H4 (cell line): ENCODE results near the gene EGFR. TPM values are rescaled to one million over a fixed set of nuclear protein-coding genes. Genes with fewer than 3 reads are reported as not detected.

Experiments used
- DNase-seq: peaks from one replicate; pipeline ENCODE4 v3.0.0-alpha.2; 2015; ENCODE audit warnings: low spot score
- total RNA-seq: library from RNA; depleted of rRNA; stranded (reverse); fragments of >200 nt; shearing (Covaris generic); gene quantifications from 2 replicates; pipeline ENCODE4 v1.2.3, GENCODE V29; 2014

Gene EGFR
- total RNA-seq, 1 experiment from 2014 or later = 16.5 TPM

GRCh38 chr7:55124989-55125875 is 106.4 kb downstream of the EGFR start:
- no peak for DNase-seq

GRCh38 chr7:55127135-55127551 is 108.3 kb downstream of the EGFR start:
- no peak for DNase-seq

- DNase-seq = peak; percentile 81
These were observed 108.8 kb downstream of the EGFR start for GRCh38 chr7:55127622-55128081.

DNA sequence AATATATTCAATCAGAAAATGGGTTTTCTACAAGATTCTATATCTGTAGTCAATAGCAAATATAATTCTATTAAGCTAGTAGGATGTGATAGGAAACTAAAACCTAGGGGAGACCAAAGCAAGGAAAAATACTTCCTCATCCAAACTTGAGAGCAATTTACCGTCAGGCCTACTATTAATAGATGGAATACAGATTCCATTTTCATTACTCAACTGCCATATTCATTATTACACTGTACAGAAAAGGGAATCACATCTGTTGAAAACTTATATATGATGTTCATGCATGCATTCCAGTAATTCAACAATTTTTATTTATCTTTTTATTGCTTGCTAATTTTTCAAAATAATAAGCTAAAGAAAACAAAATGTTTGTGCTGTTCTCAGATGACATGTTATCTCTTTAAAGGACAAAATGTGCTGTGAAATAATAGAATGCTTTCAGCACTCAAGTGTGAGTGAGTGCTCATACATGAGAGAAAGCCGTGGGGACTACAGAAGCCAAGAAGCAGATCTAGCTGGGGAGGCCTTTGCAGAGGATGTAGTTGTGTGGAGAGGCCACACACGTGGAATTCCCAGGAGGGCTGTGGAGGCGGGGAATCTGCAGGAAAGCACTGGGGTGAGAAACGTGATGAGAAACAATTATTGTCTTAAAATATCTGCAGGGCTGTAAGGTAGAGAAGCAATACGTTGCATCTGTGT is 110.0 kb downstream of the EGFR start:
- peak; percentile 71 for DNase-seq

- peak; percentile 77 for DNase-seq
These were observed 111.0 kb downstream of the EGFR start for GRCh38 chr7:55129541-55130394.

GRCh38 chr7:55130395-55131141 is 111.8 kb downstream of the EGFR start:
- no peak for DNase-seq

GRCh38 chr7:55131142-55131929 is 112.5 kb downstream of the EGFR start:
- DNase-seq = no peak

DNA sequence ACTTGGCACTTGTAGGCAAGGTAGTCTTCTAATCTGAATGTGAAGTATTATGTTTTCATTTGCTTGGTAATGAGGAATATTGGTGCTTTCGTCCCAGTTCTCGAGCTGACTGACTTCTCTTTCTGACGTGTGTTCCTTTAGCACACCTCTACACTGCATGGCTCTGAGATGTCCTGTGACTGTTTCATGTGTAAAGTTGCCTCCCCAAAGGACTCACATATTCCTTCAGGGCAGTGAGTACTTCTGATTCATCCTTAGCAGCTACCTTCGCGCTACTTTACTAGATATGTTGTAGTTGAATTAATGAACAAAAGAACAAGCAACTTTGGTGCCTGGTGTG is 113.7 kb downstream of the EGFR start:
- DNase-seq = no peak

- peak; percentile 99 for DNase-seq
These were observed 114.2 kb downstream of the EGFR start for GRCh38 chr7:55132890-55133551.

GRCh38 chr7:55133630-55134358 is 115.0 kb downstream of the EGFR start:
- DNase-seq = peak; percentile 99

DNA sequence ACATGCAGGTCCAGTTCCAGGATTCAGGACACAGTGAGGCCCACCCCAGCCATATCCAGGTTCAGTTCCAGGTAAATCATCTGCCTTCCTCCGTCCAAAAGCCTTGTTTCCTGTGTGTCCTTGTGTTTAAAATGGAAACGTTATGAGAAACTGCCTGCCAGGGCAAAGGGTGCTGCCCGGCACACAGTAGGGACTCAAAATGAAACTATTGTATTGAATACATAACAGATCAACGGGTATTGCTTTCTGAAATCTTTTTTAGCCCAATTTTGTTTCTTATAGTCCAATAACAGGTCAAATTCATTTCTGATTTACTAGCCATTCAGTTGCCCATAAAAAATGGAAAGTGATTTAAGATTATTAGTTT is 115.5 kb downstream of the EGFR start:
- DNase-seq = no peak

GRCh38 chr7:55134786-55135185 is 116.0 kb downstream of the EGFR start:
- DNase-seq = no peak

DNA sequence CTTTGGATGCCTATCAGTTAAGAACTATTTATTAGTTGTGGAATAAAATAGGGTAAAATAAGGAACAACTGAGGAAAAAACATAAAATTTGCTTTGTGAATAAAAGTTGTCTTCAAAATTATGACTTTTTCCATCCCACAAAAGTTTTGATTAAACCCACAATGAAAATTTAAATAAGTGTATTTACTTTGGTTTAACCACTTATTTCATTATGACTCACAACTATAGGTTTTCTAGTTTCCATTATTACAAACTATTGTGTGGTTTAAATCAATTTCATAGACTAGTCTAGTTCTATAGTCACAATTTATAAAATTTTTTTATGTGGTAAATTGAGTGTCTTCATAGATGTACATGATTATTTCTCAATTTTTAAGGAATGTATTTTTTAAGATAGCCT is 116.6 kb downstream of the EGFR start:
- no peak for DNase-seq

DNA sequence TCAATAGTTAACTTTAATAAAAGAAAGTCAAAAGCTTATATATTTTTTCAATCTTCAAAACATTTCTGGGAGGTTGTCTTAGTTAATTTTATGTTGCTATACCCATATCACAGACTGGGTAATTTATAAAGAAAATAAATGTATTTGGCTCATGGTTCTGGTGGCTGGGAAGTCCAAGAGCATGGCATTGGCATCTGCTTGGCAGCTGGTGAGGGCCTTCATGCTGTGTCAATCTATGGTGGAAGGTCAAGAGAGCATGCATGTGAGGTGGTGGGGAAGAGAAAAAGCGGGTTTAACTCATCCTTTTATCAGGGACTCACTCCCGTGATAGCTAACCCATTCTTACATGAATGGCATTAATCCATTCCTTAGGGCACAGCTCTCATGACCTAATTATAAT is 119.8 kb downstream of the EGFR start:
- no peak for DNase-seq

DNA sequence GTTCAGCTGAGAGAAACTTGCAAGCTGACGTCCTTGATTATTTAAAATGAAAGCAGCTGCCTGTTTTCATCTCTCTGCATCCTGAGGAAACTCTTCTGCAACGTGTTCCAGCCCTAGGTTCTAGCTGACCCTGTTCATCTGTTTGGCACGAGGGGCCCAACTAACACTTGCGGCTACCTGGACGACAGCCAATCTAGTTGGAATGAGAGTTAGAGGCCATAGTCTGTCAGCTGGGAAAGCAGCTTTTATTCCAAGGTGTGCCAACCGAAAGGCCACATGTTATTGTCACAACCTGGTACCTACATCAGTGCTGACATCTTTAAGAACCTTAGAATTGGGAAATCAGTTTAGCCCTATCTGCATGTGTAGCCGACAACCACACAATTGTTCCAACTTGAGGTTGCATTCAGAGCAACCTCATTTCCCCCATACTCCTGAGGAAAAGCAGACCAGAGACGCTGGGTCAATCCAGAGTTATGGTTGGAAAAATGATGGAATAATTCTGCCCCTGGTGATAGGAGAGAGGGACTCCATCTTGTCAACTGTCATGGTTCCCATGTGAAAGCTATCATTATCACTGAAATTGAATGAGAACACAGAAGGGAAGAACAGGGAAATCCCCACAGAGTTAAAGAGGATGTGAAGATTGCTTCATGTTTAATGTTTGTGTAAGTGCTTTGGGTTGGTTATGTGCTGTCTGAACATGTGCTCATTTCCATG is 121.6 kb downstream of the EGFR start:
- DNase-seq = no peak

GRCh38 chr7:55140941-55141278 is 122.1 kb downstream of the EGFR start:
- DNase-seq = no peak

GRCh38 chr7:55142919-55143600 is 124.2 kb downstream of the EGFR start:
- DNase-seq = no peak
